ENCODE data around the gene KLHL13. TPM values are rescaled to one million over a fixed set of nuclear protein-coding genes. Genes with fewer than 3 reads are reported as not detected.

KLHL13 gene
- total RNA-seq, 1 experiment from 2014 or later: 4.2 TPM

DNA sequence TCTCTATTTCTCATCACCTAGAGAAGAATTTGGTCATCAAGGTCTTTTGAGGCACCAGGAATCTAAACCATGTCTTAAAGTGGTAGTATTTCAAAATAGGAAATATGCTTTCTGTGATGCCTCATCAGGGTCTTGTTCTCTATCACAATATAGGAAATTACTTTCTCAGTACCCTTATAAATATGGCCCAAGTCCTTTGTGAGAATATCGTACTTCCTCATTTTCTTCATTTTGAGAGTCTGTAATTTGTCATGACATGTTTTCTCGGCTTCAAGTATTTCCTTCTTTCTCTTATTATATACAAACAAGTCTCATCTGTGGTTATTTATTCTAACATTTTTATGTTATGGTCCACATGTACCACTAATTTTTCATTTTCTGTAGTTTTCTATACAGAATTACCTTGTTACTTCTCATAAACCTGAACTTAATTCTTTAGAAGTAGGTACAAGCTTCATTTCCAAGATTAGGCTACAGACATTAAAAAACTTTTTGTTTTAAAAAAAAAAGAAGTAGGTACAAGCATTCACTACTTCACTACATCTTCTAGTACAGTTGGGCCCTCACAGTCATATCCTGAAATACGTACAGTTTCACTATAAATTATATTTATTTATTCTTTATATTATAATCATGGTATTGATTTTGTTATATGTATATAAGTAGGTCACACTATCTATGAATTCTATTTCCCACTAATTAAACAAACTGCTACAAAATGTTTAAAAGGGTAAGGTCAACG lies 54.4 kb downstream of the KLHL13 start:
- H3K9me3 ChIP-seq (ENCODE audit: control insufficient read depth in 1 of 2, insufficient read depth in 1 of 2, low read depth in 1 of 2, low read length in 2 of 2): no peaks in the 10 kb centered on the region
- ATAC-seq (no peak), DNase-seq (ENCODE audit: low read depth, low spot score) (no peak)
- no TSS peak for BruUV-seq (replicated peaks)
- H3K9ac ChIP-seq (ENCODE audit: low read length): no peak overlapping the region
- no peak overlapping the region for H3K27ac ChIP-seq (ENCODE audit: low read depth, low read length)
- CTCF ChIA-PET: no interaction called here
- no peak overlapping the region for H3K4me3 ChIP-seq (replicated peaks in 1 of 2; ENCODE audit: low read depth in 1 of 2, low read length in 2 of 2)
- H3K4me1 ChIP-seq (ENCODE audit: control insufficient read depth in 1 of 2, insufficient read depth in 2 of 2, low read length in 2 of 2): no peaks in the 10 kb centered on the region
- TF ChIP-seq EGR1 (IDR thresholded peaks at IDR 0.05; ENCODE audit: low read depth): no peak
- no peak for TF ChIP-seq JUND (IDR thresholded peaks at IDR 0.05)
- TF ChIP-seq, protein P1, sequence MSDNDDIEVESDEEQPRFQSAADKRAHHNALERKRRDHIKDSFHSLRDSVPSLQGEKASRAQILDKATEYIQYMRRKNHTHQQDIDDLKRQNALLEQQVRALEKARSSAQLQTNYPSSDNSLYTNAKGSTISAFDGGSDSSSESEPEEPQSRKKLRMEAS (IDR thresholded peaks at IDR 0.05): no peak
- no peak for TF ChIP-seq CEBPB (IDR thresholded peaks at IDR 0.05; ENCODE audit: low read depth)
- no peak for TF ChIP-seq SRF (IDR thresholded peaks at IDR 0.05; ENCODE audit: low read depth)
- TF ChIP-seq, protein P2, sequence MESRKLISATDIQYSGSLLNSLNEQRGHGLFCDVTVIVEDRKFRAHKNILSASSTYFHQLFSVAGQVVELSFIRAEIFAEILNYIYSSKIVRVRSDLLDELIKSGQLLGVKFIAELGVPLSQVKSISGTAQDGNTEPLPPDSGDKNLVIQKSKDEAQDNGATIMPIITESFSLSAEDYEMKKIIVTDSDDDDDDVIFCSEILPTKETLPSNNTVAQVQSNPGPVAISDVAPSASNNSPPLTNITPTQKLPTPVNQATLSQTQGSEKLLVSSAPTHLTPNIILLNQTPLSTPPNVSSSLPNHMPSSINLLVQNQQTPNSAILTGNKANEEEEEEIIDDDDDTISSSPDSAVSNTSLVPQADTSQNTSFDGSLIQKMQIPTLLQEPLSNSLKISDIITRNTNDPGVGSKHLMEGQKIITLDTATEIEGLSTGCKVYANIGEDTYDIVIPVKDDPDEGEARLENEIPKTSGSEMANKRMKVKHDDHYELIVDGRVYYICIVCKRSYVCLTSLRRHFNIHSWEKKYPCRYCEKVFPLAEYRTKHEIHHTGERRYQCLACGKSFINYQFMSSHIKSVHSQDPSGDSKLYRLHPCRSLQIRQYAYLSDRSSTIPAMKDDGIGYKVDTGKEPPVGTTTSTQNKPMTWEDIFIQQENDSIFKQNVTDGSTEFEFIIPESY (IDR thresholded peaks at IDR 0.05; ENCODE audit: extremely low read depth, insufficient replicate concordance, low read length): no peak
- no peak for TF ChIP-seq ELF1 (IDR thresholded peaks at IDR 0.05; ENCODE audit: borderline replicate concordance, low read depth)
- no peak for TF ChIP-seq TCF7L2 (IDR thresholded peaks at IDR 0.05; ENCODE audit: borderline replicate concordance, extremely low read depth, insufficient read depth, insufficient read length)
- TF ChIP-seq SP1 (IDR thresholded peaks at IDR 0.05; ENCODE audit: low read depth): no peak
- TF ChIP-seq, protein P3, sequence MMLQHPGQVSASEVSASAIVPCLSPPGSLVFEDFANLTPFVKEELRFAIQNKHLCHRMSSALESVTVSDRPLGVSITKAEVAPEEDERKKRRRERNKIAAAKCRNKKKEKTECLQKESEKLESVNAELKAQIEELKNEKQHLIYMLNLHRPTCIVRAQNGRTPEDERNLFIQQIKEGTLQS (IDR thresholded peaks at IDR 0.05): no peak
- no peak for TF ChIP-seq SIN3A (IDR thresholded peaks at IDR 0.05; ENCODE audit: low read depth)
- no peak for TF ChIP-seq RAD21 (IDR thresholded peaks at IDR 0.05; ENCODE audit: low read depth)
- TF ChIP-seq POLR2A (IDR thresholded peaks at IDR 0.05; ENCODE audit: borderline replicate concordance, extremely low read depth, insufficient read depth, insufficient read length): no peak
- TF ChIP-seq CBX3 (IDR thresholded peaks at IDR 0.05; ENCODE audit: low read depth): no peak
- TF ChIP-seq, protein P4, sequence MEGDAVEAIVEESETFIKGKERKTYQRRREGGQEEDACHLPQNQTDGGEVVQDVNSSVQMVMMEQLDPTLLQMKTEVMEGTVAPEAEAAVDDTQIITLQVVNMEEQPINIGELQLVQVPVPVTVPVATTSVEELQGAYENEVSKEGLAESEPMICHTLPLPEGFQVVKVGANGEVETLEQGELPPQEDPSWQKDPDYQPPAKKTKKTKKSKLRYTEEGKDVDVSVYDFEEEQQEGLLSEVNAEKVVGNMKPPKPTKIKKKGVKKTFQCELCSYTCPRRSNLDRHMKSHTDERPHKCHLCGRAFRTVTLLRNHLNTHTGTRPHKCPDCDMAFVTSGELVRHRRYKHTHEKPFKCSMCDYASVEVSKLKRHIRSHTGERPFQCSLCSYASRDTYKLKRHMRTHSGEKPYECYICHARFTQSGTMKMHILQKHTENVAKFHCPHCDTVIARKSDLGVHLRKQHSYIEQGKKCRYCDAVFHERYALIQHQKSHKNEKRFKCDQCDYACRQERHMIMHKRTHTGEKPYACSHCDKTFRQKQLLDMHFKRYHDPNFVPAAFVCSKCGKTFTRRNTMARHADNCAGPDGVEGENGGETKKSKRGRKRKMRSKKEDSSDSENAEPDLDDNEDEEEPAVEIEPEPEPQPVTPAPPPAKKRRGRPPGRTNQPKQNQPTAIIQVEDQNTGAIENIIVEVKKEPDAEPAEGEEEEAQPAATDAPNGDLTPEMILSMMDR (IDR thresholded peaks at IDR 0.05 in 2 of 3, conservative IDR thresholded peaks at IDR 0.05 in 1 of 3; ENCODE audit: borderline replicate concordance in 1 of 3, insufficient read depth in 1 of 3, low read depth in 2 of 3, low read length in 2 of 3): no peak
- TF ChIP-seq FOSL1 (IDR thresholded peaks at IDR 0.05; ENCODE audit: low read depth): no peak
- no peak for TF ChIP-seq POLR2AphosphoS5 (IDR thresholded peaks at IDR 0.05; ENCODE audit: low read depth, low read length)
- TF ChIP-seq EZH2phosphoT487 (IDR thresholded peaks at IDR 0.05; ENCODE audit: borderline replicate concordance): no peak
- no peak for TF ChIP-seq ZNF274 (IDR thresholded peaks at IDR 0.05; ENCODE audit: low read depth, low read length)
- no peak for TF ChIP-seq YY1 (IDR thresholded peaks at IDR 0.05; ENCODE audit: extremely low read depth, insufficient replicate concordance, low read depth, low read length)
- no peaks in the 10 kb centered on the region for H3K27me3 ChIP-seq (ENCODE audit: insufficient read depth, low read length)
- no peak overlapping the region for H2AFZ ChIP-seq (ENCODE audit: low read depth, low read length, poor library complexity, severe bottlenecking)
- no peaks in the 10 kb centered on the region for H3K36me3 ChIP-seq (ENCODE audit: control insufficient read depth in 1 of 2, insufficient read depth in 2 of 2, low read length in 2 of 2)
- no peaks in the 10 kb centered on the region for H4K20me1 ChIP-seq (ENCODE audit: insufficient read depth)
- RAD21 ChIA-PET (ENCODE audit: low non-redundant PET in 1 of 2, low total read pairs in 2 of 2, uncharacterized antibody in 2 of 2, unreplicated experiment in 2 of 2): no interaction called here
- POLR2A ChIA-PET: no interaction called here
- intact Hi-C loops (cut with micrococcal nuclease): no loop called here
- H3K79me2 ChIP-seq (ENCODE audit: insufficient read depth, low read length): no peaks in the 10 kb centered on the region
- no peak overlapping the region for H3K4me2 ChIP-seq (ENCODE audit: low read length)
- H3K9me2 ChIP-seq (ENCODE audit: insufficient read depth): no peaks in the 10 kb centered on the region

Data from HCT116 (cell line).